Hepatocyte (in vitro differentiated cells): ENCODE data around the gene DDX6.

Source experiments
- CTCF ChIP-seq: fragments of 200-600 bp; sonication (generic); IDR thresholded peaks from 2 replicates; pipeline ENCODE4 v1.5.1; 2016; ENCODE audit warnings: antibody characterized with exemption, mild to moderate bottlenecking; ENCODE audit not compliant: poor library complexity
- EZH2 ChIP-seq: fragments of 200-600 bp; sonication (generic); IDR thresholded peaks from 2 replicates; pipeline ENCODE4 v1.6.1; 2016; ENCODE audit warnings: antibody characterized with exemption, mild to moderate bottlenecking, borderline replicate concordance

GRCh38 chr11:118705111-118705741 is 85.7 kb downstream of the DDX6 start:
- TF ChIP-seq CTCF: no peak
- TF ChIP-seq EZH2: no peak
